HepG2 (cell line): ENCODE results near the gene ABI3. TPM values are rescaled to one million over a fixed set of nuclear protein-coding genes. Genes with fewer than 3 reads are reported as not detected.

Experiments
- ARID5B ChIP-seq: IDR thresholded peaks from 2 replicates; pipeline ENCODE4 v1.4.0; 2020; ENCODE audit warnings: mild to moderate bottlenecking, missing genetic modification reagents
- ASH2L ChIP-seq: fragments of 300-600, 200-600 bp; sonication (generic); IDR thresholded peaks from 2 replicates; pipeline ENCODE4 v1.7.0; 2017; ENCODE audit warnings: low read depth, mild to moderate bottlenecking, moderate library complexity, mixed read lengths, low read length; ENCODE audit not compliant: insufficient read length
- CCAR2 ChIP-seq: fragments of 200-400 bp; formaldehyde crosslinking; optimal IDR thresholded peaks from 2 replicates; pipeline ENCODE3; 2018; ENCODE audit warnings: low read depth, mild to moderate bottlenecking, low read length, moderate library complexity
- FOXC1 ChIP-seq: sonication (generic); formaldehyde crosslinking; IDR thresholded peaks from 2 replicates; pipeline ENCODE4 v1.8.0; 2022; ENCODE audit warnings: mild to moderate bottlenecking, missing genetic modification reagents, borderline replicate concordance
- HHEX ChIP-seq: IDR thresholded peaks from 2 replicates; pipeline ENCODE4 v1.6.1; 2016; ENCODE audit warnings: control low read depth
- HOXA9 ChIP-seq: sonication (generic); formaldehyde crosslinking; IDR thresholded peaks from 2 replicates; pipeline ENCODE4 v1.8.1; 2022; ENCODE audit warnings: missing genetic modification reagents, mild to moderate bottlenecking, moderate library complexity, borderline replicate concordance
- KAT7 ChIP-seq: IDR thresholded peaks from 2 replicates; pipeline ENCODE4 v1.6.1; 2018; ENCODE audit warnings: borderline replicate concordance, missing compliant biosample characterization
- NCOR1 ChIP-seq: fragments of 200-600 bp; sonication (generic); IDR thresholded peaks from 2 replicates; pipeline ENCODE4 v1.7.0; 2017; ENCODE audit warnings: antibody characterized with exemption, low read length, borderline replicate concordance
- RBM39 ChIP-seq: fragments of 200-400 bp; formaldehyde crosslinking; IDR thresholded peaks from one replicate; pipeline ENCODE4 v1.6.1; 2018; ENCODE audit warnings: antibody characterized with exemption, mild to moderate bottlenecking, low read depth, low read length; ENCODE audit not compliant: poor library complexity, severe bottlenecking
- RFX3 ChIP-seq: IDR thresholded peaks from 2 replicates; pipeline ENCODE4 v1.6.1; 2016; ENCODE audit warnings: missing biosample characterization, missing genetic modification reagents
- RFXANK ChIP-seq: IDR thresholded peaks from 2 replicates; pipeline ENCODE4 v1.6.1; 2016
- SETDB1 ChIP-seq: sonication (generic); formaldehyde crosslinking; IDR thresholded peaks from 2 replicates; pipeline ENCODE4 v1.5.1; 2020; ENCODE audit warnings: missing genetic modification reagents, mild to moderate bottlenecking, borderline replicate concordance
- SRSF9 ChIP-seq: fragments of 200-400 bp; formaldehyde crosslinking; IDR thresholded peaks from 2 replicates; pipeline ENCODE4 v1.6.1; 2018; ENCODE audit warnings: borderline replicate concordance, mild to moderate bottlenecking, low read depth, low read length; ENCODE audit not compliant: insufficient read depth, poor library complexity, severe bottlenecking
- XBP1 ChIP-seq: sonication (generic); formaldehyde crosslinking; IDR thresholded peaks from 2 replicates; pipeline ENCODE4 v1.5.0; 2020; ENCODE audit warnings: missing genetic modification reagents
- ZNF12 ChIP-seq: sonication (generic); formaldehyde crosslinking; IDR thresholded peaks from 2 replicates; pipeline ENCODE4 v1.5.0; 2020; ENCODE audit warnings: missing genetic modification reagents
- ZNF281 ChIP-seq: sonication (generic); formaldehyde crosslinking; IDR thresholded peaks from 2 replicates; pipeline ENCODE4 v1.4.0; 2020; ENCODE audit warnings: missing genetic modification reagents, borderline replicate concordance
- ZNF383 ChIP-seq: sonication (generic); formaldehyde crosslinking; IDR thresholded peaks from 2 replicates; pipeline ENCODE4 v1.4.0; 2020; ENCODE audit warnings: missing genetic modification reagents, mild to moderate bottlenecking, borderline replicate concordance
- ZNF598 ChIP-seq: sonication (generic); formaldehyde crosslinking; IDR thresholded peaks from 2 replicates; pipeline ENCODE4 v1.5.1; 2020; ENCODE audit warnings: mild to moderate bottlenecking, missing genetic modification reagents, borderline replicate concordance
- ZNF703 ChIP-seq: sonication (generic); formaldehyde crosslinking; IDR thresholded peaks from 2 replicates; pipeline ENCODE4 v1.5.1; 2020; ENCODE audit warnings: missing genetic modification reagents, mild to moderate bottlenecking, moderate library complexity, borderline replicate concordance
- ZNF749 ChIP-seq: sonication (generic); formaldehyde crosslinking; IDR thresholded peaks from 2 replicates; pipeline ENCODE4 v1.8.0; 2022; ENCODE audit warnings: mild to moderate bottlenecking, missing genetic modification reagents, moderate library complexity, borderline replicate concordance
- ZNF772 ChIP-seq: sonication (generic); formaldehyde crosslinking; IDR thresholded peaks from 2 replicates; pipeline ENCODE4 v1.5.0; 2020; ENCODE audit warnings: mild to moderate bottlenecking, missing genetic modification reagents
- polyA plus RNA-seq, 8 experiments: library from polyadenylated mRNA; depleted of rRNA in 3 of 8; stranded (reverse) in 7 of 8; unstranded in 1 of 8; fragments of >200 nt; fragmentation: Illumina TruSeq in 4 of 8; extraction: Trizol in 4 of 8; gene quantifications; 2 replicates each; pipeline versions ENCODE4 v1.2.1 to v1.2.3, GENCODE V29; 2011 to 2016; ENCODE audit warnings: low read depth in 4 of 8, missing spikeins in 1 of 8, mixed read lengths in 1 of 8; ENCODE audit not compliant: insufficient read depth in 1 of 8
- total RNA-seq, 5 experiments: library from RNA; depleted of rRNA; stranded (reverse); fragments of >200 nt; fragmentation: Illumina TruSeq; extraction: Trizol; gene quantifications; 2 replicates each; pipeline ENCODE4 v1.2.3, GENCODE V29; 2016; ENCODE audit warnings: low read depth in 1 of 5

The ABI3 gene
- total and polyA plus RNA-seq, 2 of the 13 experiments (the other 11 are each of a cell fraction or from before 2014, with no cell fraction given): not detected

- TF ChIP-seq ZNF749 (CRISPR knock-in tag) (peak; percentile 72), RFXANK (CRISPR knock-in tag) (peak; percentile 79), NCOR1 (peak; percentile 92), ARID5B (CRISPR knock-in tag) (no peak; the same call in 1 of the 2 replicates), ZNF12 (CRISPR knock-in tag) (no peak; the same call in 1 of the 2 replicates), XBP1 (CRISPR knock-in tag) (peak; percentile 76), ZNF281 (CRISPR knock-in tag) (peak; percentile 54; the same call in 1 of the 2 replicates), ZNF772 (CRISPR knock-in tag) (peak; percentile 80), KAT7 (peak; percentile 69), HOXA9 (CRISPR knock-in tag) (no peak), FOXC1 (CRISPR knock-in tag) (peak; percentile 72; the same call in 1 of the 2 replicates), RBM39 (peak; percentile 83), ZNF598 (peak; percentile 95), CCAR2 (peak; percentile 90), ZNF383 (CRISPR knock-in tag) (0 out of 2 replicates have a peak, but pooled peaks have one; percentile 59), SRSF9 (no peak), ASH2L (peak; percentile 99), HHEX (CRISPR knock-in tag) (peak; percentile 28; the same call in 1 of the 2 replicates), ZNF703 (CRISPR knock-in tag) (peak; percentile 90; the same call in 1 of the 2 replicates), RFX3 (0 out of 2 replicates have a peak, but pooled peaks have one; percentile 17), SETDB1 (CRISPR knock-in tag) (no peak)
These were observed 18.4 kb upstream of the ABI3 start (continued) for GRCh38 chr17:49191917-49192741.
